A549 (cell line): ENCODE measurements around the gene SLC26A1.

ENCODE experiments used
- CEBPB ChIP-seq, 2 experiments: fragments of >200 bp in 1 of 2; sonication (Bioruptor Twin) in 1 of 2; formaldehyde crosslinking in 1 of 2; IDR thresholded peaks; 2 replicates each; pipeline ENCODE4 v1.6.1; 2012 to 2016
- CHD2 ChIP-seq: fragments of 150-350 bp; IDR thresholded peaks from 2 replicates; pipeline ENCODE4 v1.6.1; 2014; ENCODE audit warnings: low read length; ENCODE audit not compliant: partially characterized antibody
- CTCF ChIP-seq: fragments of >200 bp; sonication (Bioruptor Twin); formaldehyde crosslinking; IDR thresholded peaks from 3 replicates; pipeline ENCODE4 v1.5.1; 2016
- EP300 ChIP-seq, 2 experiments: fragments of >200 bp; sonication (Bioruptor Twin); formaldehyde crosslinking; IDR thresholded peaks; 2 replicates in 1 of 2; 3 replicates in 1 of 2; pipeline ENCODE4 v1.6.1; 2016 to 2017
- MAFK ChIP-seq: fragments of 450-650 bp; IDR thresholded peaks from 2 replicates; pipeline ENCODE4 v1.6.1; 2014; ENCODE audit not compliant: partially characterized antibody
- NPAS2 ChIP-seq: fragments of 250-450 bp; sonication (Bioruptor Pico); IDR thresholded peaks from 2 replicates; pipeline ENCODE4 v1.8.0; 2022; ENCODE audit warnings: mild to moderate bottlenecking, moderate library complexity, borderline replicate concordance
- POLR2A ChIP-seq: IDR thresholded peaks from 2 replicates; pipeline ENCODE4 v1.6.1; 2012; ENCODE audit warnings: mild to moderate bottlenecking, low read length
- REST ChIP-seq: fragments of 200-600 bp; sonication (generic); IDR thresholded peaks from 2 replicates; pipeline ENCODE4 v1.6.1; 2016; ENCODE audit warnings: antibody characterized with exemption, mild to moderate bottlenecking, moderate library complexity
- RFX5 ChIP-seq: fragments of 450-650 bp; IDR thresholded peaks from 2 replicates; pipeline ENCODE4 v1.7.1; 2014; ENCODE audit warnings: antibody characterized with exemption, mild to moderate bottlenecking, moderate library complexity
- SMC3 ChIP-seq: fragments of >200 bp; sonication (Bioruptor Twin); formaldehyde crosslinking; IDR thresholded peaks from 3 replicates; pipeline ENCODE4 v1.6.1; 2018; ENCODE audit warnings: inconsistent platforms

GRCh38 chr4:1011666-1012033 lies 18.4 kb upstream of the SLC26A1 start:
- TF ChIP-seq CTCF: no peak
- TF ChIP-seq RFX5: no peak
- no peak for TF ChIP-seq NPAS2 (CRISPR knock-in tag)
- TF ChIP-seq CHD2: no peak
- TF ChIP-seq POLR2A: no peak
- TF ChIP-seq SMC3: no peak
- TF ChIP-seq EP300 (IDR thresholded peaks at IDR 0.05): no peak
- no peak for TF ChIP-seq CEBPB (IDR thresholded peaks at IDR 0.05)
- TF ChIP-seq MAFK: no peak
- TF ChIP-seq REST: no peak
